ENCODE measurements around the gene VAV1. TPM values are rescaled to one million over a fixed set of nuclear protein-coding genes. Genes with fewer than 3 reads are reported as not detected.

The VAV1 gene
- total RNA-seq, 1 donor from 2014 or later: not detected

DNA sequence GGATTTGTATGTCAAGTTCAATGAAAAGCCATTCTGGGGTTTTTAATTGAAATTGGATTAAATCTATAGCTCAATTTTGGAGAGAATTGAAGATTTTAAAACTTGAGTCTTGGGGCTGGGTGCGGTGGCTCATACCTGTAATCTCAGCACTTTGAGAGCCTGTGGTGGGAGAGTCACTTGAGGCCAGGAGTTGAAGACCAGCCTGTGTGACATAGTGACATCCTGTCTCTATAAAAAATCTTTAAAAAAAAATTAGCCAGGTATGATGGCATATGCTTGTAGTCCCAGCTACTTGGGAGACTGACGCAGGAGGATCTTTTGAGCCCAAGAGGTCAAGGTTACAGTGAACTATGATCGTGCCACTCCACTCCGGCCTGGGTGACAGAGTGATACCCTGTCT is 41.2 kb downstream of the VAV1 start:
- DNase-seq (ENCODE audit: low spot score): no peak
- TF ChIP-seq, protein P1, sequence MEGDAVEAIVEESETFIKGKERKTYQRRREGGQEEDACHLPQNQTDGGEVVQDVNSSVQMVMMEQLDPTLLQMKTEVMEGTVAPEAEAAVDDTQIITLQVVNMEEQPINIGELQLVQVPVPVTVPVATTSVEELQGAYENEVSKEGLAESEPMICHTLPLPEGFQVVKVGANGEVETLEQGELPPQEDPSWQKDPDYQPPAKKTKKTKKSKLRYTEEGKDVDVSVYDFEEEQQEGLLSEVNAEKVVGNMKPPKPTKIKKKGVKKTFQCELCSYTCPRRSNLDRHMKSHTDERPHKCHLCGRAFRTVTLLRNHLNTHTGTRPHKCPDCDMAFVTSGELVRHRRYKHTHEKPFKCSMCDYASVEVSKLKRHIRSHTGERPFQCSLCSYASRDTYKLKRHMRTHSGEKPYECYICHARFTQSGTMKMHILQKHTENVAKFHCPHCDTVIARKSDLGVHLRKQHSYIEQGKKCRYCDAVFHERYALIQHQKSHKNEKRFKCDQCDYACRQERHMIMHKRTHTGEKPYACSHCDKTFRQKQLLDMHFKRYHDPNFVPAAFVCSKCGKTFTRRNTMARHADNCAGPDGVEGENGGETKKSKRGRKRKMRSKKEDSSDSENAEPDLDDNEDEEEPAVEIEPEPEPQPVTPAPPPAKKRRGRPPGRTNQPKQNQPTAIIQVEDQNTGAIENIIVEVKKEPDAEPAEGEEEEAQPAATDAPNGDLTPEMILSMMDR (IDR thresholded peaks at IDR 0.05): no peak
- Mint-ChIP-seq H3K27ac (ENCODE audit: unreplicated experiment) (no peak overlapping the region), H3K4me3 (ENCODE audit: unreplicated experiment) (no peak overlapping the region), H3K27me3 (ENCODE audit: low read depth) (peaks cover 4% of the 10 kb centered on the region), H3K9me3 (ENCODE audit: low read depth) (peaks cover 16% of the 10 kb centered on the region), H3K4me1 (ENCODE audit: low read depth) (peaks cover 4% of the 10 kb centered on the region), H3K36me3 (ENCODE audit: low read depth) (peaks cover 4% of the 10 kb centered on the region)

- Mint-ChIP-seq H3K4me3 (ENCODE audit: unreplicated experiment) (no peak overlapping the region), H3K27ac (ENCODE audit: unreplicated experiment) (no peak overlapping the region), H3K36me3 (ENCODE audit: low read depth) (peaks cover 5% of the 10 kb centered on the region), H3K4me1 (ENCODE audit: low read depth) (no peaks in the 10 kb centered on the region), H3K27me3 (ENCODE audit: low read depth) (no peaks in the 10 kb centered on the region), H3K9me3 (ENCODE audit: low read depth) (peaks cover 17% of the 10 kb centered on the region)
- TF ChIP-seq, protein P1 (IDR thresholded peaks at IDR 0.05): no peak
- DNase-seq (ENCODE audit: low spot score): no peak
Observed at GRCh38 chr19:6817179-6817578, 44.7 kb downstream of the VAV1 start.

DNA sequence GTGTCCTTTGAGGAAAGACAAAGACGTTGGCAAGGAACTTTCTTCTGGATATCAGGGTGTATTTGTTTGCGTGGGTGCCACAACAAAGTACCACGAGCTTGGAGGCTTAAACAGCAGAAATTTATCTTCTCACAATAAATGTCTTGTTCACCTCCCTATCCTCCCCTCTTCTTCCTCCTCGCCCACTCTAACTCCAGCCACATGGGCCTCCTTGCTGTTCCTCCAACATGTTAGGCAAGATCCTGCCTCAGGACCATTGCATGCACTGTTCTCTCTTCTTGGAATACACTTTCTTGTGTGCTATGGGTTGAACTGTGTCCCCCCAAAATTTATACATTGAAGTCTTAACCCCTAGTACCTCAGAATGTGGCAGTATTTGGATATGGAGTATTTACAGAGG is 45.7 kb downstream of the VAV1 start:
- Mint-ChIP-seq H3K4me3 (ENCODE audit: unreplicated experiment) (no peak overlapping the region), H3K4me1 (ENCODE audit: low read depth) (no peaks in the 10 kb centered on the region), H3K27me3 (ENCODE audit: low read depth) (no peaks in the 10 kb centered on the region), H3K27ac (ENCODE audit: unreplicated experiment) (no peak overlapping the region), H3K36me3 (ENCODE audit: low read depth) (peaks cover 2% of the 10 kb centered on the region), H3K9me3 (ENCODE audit: low read depth) (peaks cover 14% of the 10 kb centered on the region)
- DNase-seq (ENCODE audit: low spot score): no peak
- TF ChIP-seq, protein P1 (IDR thresholded peaks at IDR 0.05): no peak

DNA sequence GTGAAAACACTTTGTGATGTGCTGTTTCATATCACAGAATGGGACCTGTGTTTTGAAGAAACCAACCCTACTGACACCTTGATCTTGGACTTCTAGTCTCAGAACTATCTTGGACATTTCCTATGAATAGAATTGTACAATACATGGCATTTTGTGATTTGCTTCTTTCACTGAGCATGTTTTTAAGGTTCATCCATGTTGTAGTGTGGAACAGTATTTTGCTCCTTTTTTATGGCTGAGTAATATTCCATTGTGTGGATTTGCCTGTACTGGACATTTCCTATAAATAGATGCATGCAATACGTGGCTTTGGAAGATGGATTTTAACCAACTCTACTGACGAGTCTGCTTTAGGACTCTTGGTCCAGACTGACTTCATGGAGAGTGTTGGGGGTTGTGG is 46.8 kb downstream of the VAV1 start:
- Mint-ChIP-seq H3K27ac (ENCODE audit: unreplicated experiment) (no peak overlapping the region), H3K36me3 (ENCODE audit: low read depth) (peaks cover 2% of the 10 kb centered on the region), H3K9me3 (ENCODE audit: low read depth) (peaks cover 14% of the 10 kb centered on the region), H3K4me1 (ENCODE audit: low read depth) (no peaks in the 10 kb centered on the region), H3K4me3 (ENCODE audit: unreplicated experiment) (no peak overlapping the region), H3K27me3 (ENCODE audit: low read depth) (no peaks in the 10 kb centered on the region)
- DNase-seq (ENCODE audit: low spot score): no peak
- TF ChIP-seq, protein P1 (IDR thresholded peaks at IDR 0.05): no peak

DNA sequence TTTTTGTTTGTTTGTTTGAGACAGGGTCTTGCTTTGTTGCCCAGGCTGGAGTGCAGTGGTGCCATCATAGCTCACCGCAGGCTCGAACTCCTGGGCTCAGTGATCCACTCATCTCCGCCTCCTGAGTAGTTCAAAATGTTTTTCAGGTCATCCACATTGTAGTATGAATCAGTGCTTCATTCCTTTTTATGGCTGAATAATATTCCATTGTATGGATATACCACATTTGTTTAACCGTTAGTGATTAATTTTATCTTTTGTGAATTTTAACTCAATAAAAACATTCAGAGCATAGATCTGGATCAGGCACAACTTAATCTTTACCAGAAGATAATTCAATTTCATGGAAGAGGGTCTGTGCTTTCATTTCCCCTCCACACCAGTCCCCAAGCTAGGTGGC is 47.7 kb downstream of the VAV1 start:
- no peak for DNase-seq (ENCODE audit: low spot score)
- H3K27me3 Mint-ChIP-seq (ENCODE audit: low read depth): no peaks in the 10 kb centered on the region
- peaks cover 14% of the 10 kb centered on the region for H3K9me3 Mint-ChIP-seq (ENCODE audit: low read depth)
- H3K36me3 Mint-ChIP-seq (ENCODE audit: low read depth): peaks cover 2% of the 10 kb centered on the region
- TF ChIP-seq, protein P1 (IDR thresholded peaks at IDR 0.05): no peak
- H3K27ac Mint-ChIP-seq (ENCODE audit: unreplicated experiment): no peak overlapping the region
- no peaks in the 10 kb centered on the region for H3K4me1 Mint-ChIP-seq (ENCODE audit: low read depth)
- H3K4me3 Mint-ChIP-seq (ENCODE audit: unreplicated experiment): no peak overlapping the region

Measured in chondrocyte (in vitro differentiated cells).